ENCODE measurements around the gene OR51A7.

DNA sequence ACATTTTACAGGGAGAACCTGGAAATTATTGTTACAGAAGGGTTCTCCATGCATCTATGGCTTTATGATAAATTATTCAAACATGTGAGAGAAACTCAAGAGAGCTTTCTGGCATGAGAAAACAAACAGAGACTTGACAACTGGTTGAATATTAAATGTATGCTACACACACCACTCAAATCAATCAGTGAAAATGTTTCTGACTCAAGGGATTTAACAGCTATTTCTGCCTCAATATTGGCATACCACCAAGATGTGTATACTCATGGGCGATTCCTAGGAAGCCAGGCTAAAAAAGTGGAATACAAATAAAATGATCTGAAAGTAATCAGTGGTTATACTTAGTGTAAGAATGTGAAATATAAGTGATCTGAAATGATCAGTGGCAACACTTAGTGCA, 37.7 kb upstream of the OR51A7 start:
- TF ChIP-seq, protein P1, sequence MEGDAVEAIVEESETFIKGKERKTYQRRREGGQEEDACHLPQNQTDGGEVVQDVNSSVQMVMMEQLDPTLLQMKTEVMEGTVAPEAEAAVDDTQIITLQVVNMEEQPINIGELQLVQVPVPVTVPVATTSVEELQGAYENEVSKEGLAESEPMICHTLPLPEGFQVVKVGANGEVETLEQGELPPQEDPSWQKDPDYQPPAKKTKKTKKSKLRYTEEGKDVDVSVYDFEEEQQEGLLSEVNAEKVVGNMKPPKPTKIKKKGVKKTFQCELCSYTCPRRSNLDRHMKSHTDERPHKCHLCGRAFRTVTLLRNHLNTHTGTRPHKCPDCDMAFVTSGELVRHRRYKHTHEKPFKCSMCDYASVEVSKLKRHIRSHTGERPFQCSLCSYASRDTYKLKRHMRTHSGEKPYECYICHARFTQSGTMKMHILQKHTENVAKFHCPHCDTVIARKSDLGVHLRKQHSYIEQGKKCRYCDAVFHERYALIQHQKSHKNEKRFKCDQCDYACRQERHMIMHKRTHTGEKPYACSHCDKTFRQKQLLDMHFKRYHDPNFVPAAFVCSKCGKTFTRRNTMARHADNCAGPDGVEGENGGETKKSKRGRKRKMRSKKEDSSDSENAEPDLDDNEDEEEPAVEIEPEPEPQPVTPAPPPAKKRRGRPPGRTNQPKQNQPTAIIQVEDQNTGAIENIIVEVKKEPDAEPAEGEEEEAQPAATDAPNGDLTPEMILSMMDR (IDR thresholded peaks at IDR 0.05; ENCODE audit: poor library complexity), result no peak
- TF ChIP-seq EZH2 (IDR thresholded peaks at IDR 0.05; ENCODE audit: borderline replicate concordance), result no peak
- no peak for TF ChIP-seq EZH2phosphoT487 (IDR thresholded peaks at IDR 0.05; ENCODE audit: low read depth, severe bottlenecking, unreplicated experiment)

Measured in hepatocyte (in vitro differentiated cells).